ENCODE data around the gene BASP1. TPM values are rescaled to one million over a fixed set of nuclear protein-coding genes. Genes with fewer than 3 reads are reported as not detected.
"Not testable (repeated sequence)": the region's sequence is repeated elsewhere in the genome, so short reads cannot be mapped to it uniquely, and the experiment has no call there.

Gene BASP1
- polyA plus RNA-seq, 12 donors, result 19.1 to 396 (median 35.4) TPM

GRCh38 chr5:17287501-17288155 lies 70.2 kb downstream of the BASP1 start:
- DNase-seq, result no peak

GRCh38 chr5:17288570-17288969 lies 71.1 kb downstream of the BASP1 start:
- DNase-seq, result no peak

- no peak for DNase-seq
Observed at GRCh38 chr5:17289681-17290539, 72.5 kb downstream of the BASP1 start.

- DNase-seq, result no peak
Observed at GRCh38 chr5:17290540-17290974, 73.1 kb downstream of the BASP1 start.

- no peak for DNase-seq
Observed at GRCh38 chr5:17292434-17293015, 75.1 kb downstream of the BASP1 start.

- no peak for DNase-seq
Observed at GRCh38 chr5:17294639-17295311, 77.3 kb downstream of the BASP1 start.

- no peak for DNase-seq
Observed at GRCh38 chr5:17295671-17296070, 78.2 kb downstream of the BASP1 start.

GRCh38 chr5:17302106-17302505 lies 84.7 kb downstream of the BASP1 start:
- no peak for DNase-seq

- no peak for DNase-seq
Observed at GRCh38 chr5:17302604-17303003, 85.2 kb downstream of the BASP1 start.

- DNase-seq, result no peak
Observed at GRCh38 chr5:17304282-17304681, 86.9 kb downstream of the BASP1 start.

- no peak for DNase-seq
Observed at GRCh38 chr5:17305017-17305416, 87.6 kb downstream of the BASP1 start.

GRCh38 chr5:17305964-17306725 lies 88.7 kb downstream of the BASP1 start:
- no peak for DNase-seq

- no peak for DNase-seq
Observed at GRCh38 chr5:17306726-17307091, 89.3 kb downstream of the BASP1 start.

- not testable (repeated sequence) for DNase-seq
Observed at GRCh38 chr5:17307440-17307839, 90.0 kb downstream of the BASP1 start.

GRCh38 chr5:17308326-17309065 lies 91.1 kb downstream of the BASP1 start:
- no peak for DNase-seq

- DNase-seq, result no peak
Observed at GRCh38 chr5:17309462-17309861, 92.0 kb downstream of the BASP1 start.

- DNase-seq, result not testable (repeated sequence)
Observed at GRCh38 chr5:17310502-17310901, 93.1 kb downstream of the BASP1 start.

GRCh38 chr5:17311811-17312210 lies 94.4 kb downstream of the BASP1 start:
- DNase-seq, result not testable (repeated sequence)

- no peak for DNase-seq
Observed at GRCh38 chr5:17312358-17312757, 94.9 kb downstream of the BASP1 start.

- no peak for DNase-seq
Observed at GRCh38 chr5:17314907-17315471, 97.6 kb downstream of the BASP1 start.

All from muscle of arm (tissue), 12 donors.